ENCODE data around the gene TNFAIP8L2. TPM values are rescaled to one million over a fixed set of nuclear protein-coding genes. Genes with fewer than 3 reads are reported as not detected.

Gene TNFAIP8L2
- total RNA-seq, 1 donor = not detected

- no peak for DNase-seq (ENCODE audit: low read depth)
- no peak overlapping the region for H3K4me3 ChIP-seq (ENCODE audit: low read depth, low read length)
- TF ChIP-seq, protein P1, sequence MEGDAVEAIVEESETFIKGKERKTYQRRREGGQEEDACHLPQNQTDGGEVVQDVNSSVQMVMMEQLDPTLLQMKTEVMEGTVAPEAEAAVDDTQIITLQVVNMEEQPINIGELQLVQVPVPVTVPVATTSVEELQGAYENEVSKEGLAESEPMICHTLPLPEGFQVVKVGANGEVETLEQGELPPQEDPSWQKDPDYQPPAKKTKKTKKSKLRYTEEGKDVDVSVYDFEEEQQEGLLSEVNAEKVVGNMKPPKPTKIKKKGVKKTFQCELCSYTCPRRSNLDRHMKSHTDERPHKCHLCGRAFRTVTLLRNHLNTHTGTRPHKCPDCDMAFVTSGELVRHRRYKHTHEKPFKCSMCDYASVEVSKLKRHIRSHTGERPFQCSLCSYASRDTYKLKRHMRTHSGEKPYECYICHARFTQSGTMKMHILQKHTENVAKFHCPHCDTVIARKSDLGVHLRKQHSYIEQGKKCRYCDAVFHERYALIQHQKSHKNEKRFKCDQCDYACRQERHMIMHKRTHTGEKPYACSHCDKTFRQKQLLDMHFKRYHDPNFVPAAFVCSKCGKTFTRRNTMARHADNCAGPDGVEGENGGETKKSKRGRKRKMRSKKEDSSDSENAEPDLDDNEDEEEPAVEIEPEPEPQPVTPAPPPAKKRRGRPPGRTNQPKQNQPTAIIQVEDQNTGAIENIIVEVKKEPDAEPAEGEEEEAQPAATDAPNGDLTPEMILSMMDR (IDR thresholded peaks at IDR 0.05; ENCODE audit: insufficient read depth, low read length) = no peak
These were observed 20.7 kb upstream of the TNFAIP8L2 start for GRCh38 chr1:151135433-151136385.

DNA sequence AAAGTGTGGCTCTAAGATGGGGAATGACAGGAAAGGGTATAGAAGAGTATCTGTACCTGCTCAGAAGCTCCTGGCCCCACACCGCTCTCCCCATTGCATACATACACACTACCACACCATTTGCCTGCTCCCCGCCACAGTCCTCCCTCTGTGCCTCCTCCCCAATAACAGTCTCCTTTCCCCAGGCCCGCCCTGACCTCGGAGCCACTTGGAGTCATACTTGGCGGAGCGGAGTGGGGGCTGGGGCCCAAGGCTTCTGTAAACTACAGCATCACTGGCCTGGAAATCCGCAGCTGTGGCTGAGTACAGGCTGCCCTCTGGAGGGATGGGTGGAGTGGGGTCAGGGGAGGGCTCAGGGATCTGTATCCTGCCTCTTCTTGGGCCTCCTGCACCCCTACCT, 18.7 kb upstream of the TNFAIP8L2 start:
- no peak overlapping the region for H3K4me3 ChIP-seq (ENCODE audit: low read depth, low read length)
- TF ChIP-seq, protein P1 (IDR thresholded peaks at IDR 0.05; ENCODE audit: insufficient read depth, low read length) = no peak
- no peak for DNase-seq (ENCODE audit: low read depth)

DNA sequence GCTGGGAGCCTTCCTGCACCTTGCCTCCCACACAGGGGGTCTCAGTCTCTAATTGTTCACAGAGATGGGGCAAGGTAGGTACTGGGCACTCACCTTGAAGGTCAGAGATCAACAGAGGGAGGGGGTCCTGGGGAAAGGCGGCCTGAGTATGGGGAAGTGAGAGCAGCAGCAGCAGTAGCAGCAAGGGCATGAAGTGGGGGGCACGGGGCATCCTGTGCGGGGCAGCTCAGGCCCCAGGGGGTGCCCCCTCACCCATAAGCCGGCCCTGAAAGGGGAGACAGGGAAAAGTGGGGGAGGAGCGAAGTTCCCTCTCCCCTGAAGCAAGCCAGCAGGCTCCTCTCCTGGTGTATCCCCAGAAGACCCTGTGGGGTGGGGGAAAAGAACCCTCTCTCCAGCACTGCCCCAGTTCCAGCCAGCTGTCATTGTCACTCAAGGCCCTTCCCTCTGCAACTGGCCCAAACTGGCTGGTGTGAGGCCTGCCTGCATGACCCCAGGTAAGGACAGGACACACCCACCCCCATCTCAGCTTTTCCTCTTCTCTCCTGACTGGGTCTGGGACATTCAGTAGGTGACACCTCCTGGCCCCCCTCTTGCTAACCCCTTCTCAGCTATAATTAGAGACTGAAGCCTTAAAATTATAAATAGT, 13.9 kb upstream of the TNFAIP8L2 start:
- no peak for DNase-seq (ENCODE audit: low read depth)
- no peak overlapping the region for H3K4me3 ChIP-seq (ENCODE audit: low read depth, low read length)
- TF ChIP-seq, protein P1 (IDR thresholded peaks at IDR 0.05; ENCODE audit: insufficient read depth, low read length) = no peak

- no peak overlapping the region for H3K4me3 ChIP-seq (ENCODE audit: low read depth, low read length)
- TF ChIP-seq, protein P1 (IDR thresholded peaks at IDR 0.05; ENCODE audit: insufficient read depth, low read length) = no peak
- DNase-seq (ENCODE audit: low read depth) = no peak
These were observed 13.4 kb upstream of the TNFAIP8L2 start for GRCh38 chr1:151143057-151143435.

DNA sequence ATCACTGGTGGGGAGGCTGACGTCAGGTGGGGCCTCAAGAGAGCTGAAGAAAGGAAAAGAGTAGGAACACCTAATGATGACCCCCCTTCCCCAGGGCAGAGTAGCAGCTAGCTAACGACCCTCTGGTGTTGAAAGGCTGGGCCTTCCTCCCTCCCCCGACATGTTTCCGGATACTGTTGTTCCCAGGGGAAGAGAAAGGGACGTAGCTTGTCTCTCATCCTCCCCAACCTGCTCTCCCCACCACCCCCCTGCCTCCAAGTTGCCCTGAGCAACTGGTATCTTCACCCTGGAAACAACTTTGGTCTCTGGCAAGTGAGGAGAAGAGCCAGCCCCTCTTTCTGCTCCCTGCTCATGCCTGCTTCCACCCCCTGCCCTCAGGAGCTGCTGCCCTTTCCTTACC, 12.5 kb upstream of the TNFAIP8L2 start:
- H3K4me3 ChIP-seq (ENCODE audit: low read depth, low read length) = no peak overlapping the region
- no peak for DNase-seq (ENCODE audit: low read depth)
- TF ChIP-seq, protein P1 (IDR thresholded peaks at IDR 0.05; ENCODE audit: insufficient read depth, low read length) = no peak

GRCh38 chr1:151144474-151145303, 11.8 kb upstream of the TNFAIP8L2 start:
- H3K4me3 ChIP-seq (ENCODE audit: low read depth, low read length) = no peak overlapping the region
- DNase-seq (ENCODE audit: low read depth) = peak; percentile 15
- TF ChIP-seq, protein P1 (IDR thresholded peaks at IDR 0.05; ENCODE audit: insufficient read depth, low read length) = no peak
